Stimulated activated naive CD8-positive, alpha-beta T cell treated with anti-CD3 and anti-CD28 coated beads, Interleukin-15, Interleukin-2, amounts not matched to agents 100 ng/mL and 50 ng/mL, for 24 hours (primary cell): Measurements from ENCODE around the gene ABAT.
A peak's percentile ranks its signal among the peaks of the same experiment; 100 is the strongest.
"Not testable (repeated sequence)": the region's sequence is repeated elsewhere in the genome, so short reads cannot be mapped to it uniquely, and the experiment has no call there.

Experiments
- H3K27ac Mint-ChIP-seq: one replicate; pipeline ENCODE4 v1.8.0; 2021; ENCODE audit warnings: mild to moderate bottlenecking, mixed read lengths
- H3K27me3 Mint-ChIP-seq: one replicate; pipeline ENCODE4 v1.8.0; 2021; ENCODE audit warnings: mixed read lengths
- H3K36me3 Mint-ChIP-seq: one replicate; pipeline ENCODE4 v1.8.0; 2021; ENCODE audit warnings: low read depth, mixed read lengths
- H3K4me1 Mint-ChIP-seq: one replicate; pipeline ENCODE4 v1.8.0; 2021; ENCODE audit warnings: low read depth, mixed read lengths
- H3K4me3 Mint-ChIP-seq: one replicate; pipeline ENCODE4 v1.8.0; 2021; ENCODE audit warnings: mild to moderate bottlenecking, mixed read lengths
- H3K9me3 Mint-ChIP-seq: one replicate; pipeline ENCODE4 v1.8.0; 2021; ENCODE audit warnings: mixed read lengths

The ABAT gene

GRCh38 chr16:8727857-8728618 lies 53.6 kb downstream of the ABAT start:
- H3K9me3 Mint-ChIP-seq: no peaks in the 10 kb centered on the region
- peak overlapping the region; percentile 91 for H3K27ac Mint-ChIP-seq
- H3K4me1 Mint-ChIP-seq: peaks cover 27% of the 10 kb centered on the region
- H3K36me3 Mint-ChIP-seq: peaks cover 3% of the 10 kb centered on the region
- no peaks in the 10 kb centered on the region for H3K27me3 Mint-ChIP-seq
- peak overlapping the region; percentile 48 for H3K4me3 Mint-ChIP-seq

GRCh38 chr16:8729779-8730334 lies 55.4 kb downstream of the ABAT start:
- Mint-ChIP-seq H3K4me3 (no peak overlapping the region), H3K27me3 (no peaks in the 10 kb centered on the region), H3K4me1 (peaks cover 27% of the 10 kb centered on the region), H3K27ac (no peak overlapping the region), H3K36me3 (peaks cover 3% of the 10 kb centered on the region), H3K9me3 (no peaks in the 10 kb centered on the region)

- H3K27ac Mint-ChIP-seq: no peak overlapping the region
- H3K36me3 Mint-ChIP-seq: peaks cover 3% of the 10 kb centered on the region
- peaks cover 27% of the 10 kb centered on the region for H3K4me1 Mint-ChIP-seq
- H3K27me3 Mint-ChIP-seq: no peaks in the 10 kb centered on the region
- no peaks in the 10 kb centered on the region for H3K9me3 Mint-ChIP-seq
- no peak overlapping the region for H3K4me3 Mint-ChIP-seq
Observed at GRCh38 chr16:8730335-8730915, 56.0 kb downstream of the ABAT start.

GRCh38 chr16:8733849-8734540 lies 59.6 kb downstream of the ABAT start:
- Mint-ChIP-seq H3K27me3 (no peaks in the 10 kb centered on the region), H3K9me3 (no peaks in the 10 kb centered on the region), H3K4me3 (no peak overlapping the region), H3K27ac (no peak overlapping the region), H3K4me1 (peaks cover 5% of the 10 kb centered on the region), H3K36me3 (peaks cover 4% of the 10 kb centered on the region)

GRCh38 chr16:8735574-8735973 lies 61.2 kb downstream of the ABAT start:
- H3K9me3 Mint-ChIP-seq: no peaks in the 10 kb centered on the region
- no peak overlapping the region for H3K27ac Mint-ChIP-seq
- H3K4me1 Mint-ChIP-seq: no peaks in the 10 kb centered on the region
- H3K27me3 Mint-ChIP-seq: no peaks in the 10 kb centered on the region
- H3K4me3 Mint-ChIP-seq: no peak overlapping the region
- peaks cover 4% of the 10 kb centered on the region for H3K36me3 Mint-ChIP-seq

- H3K27me3 Mint-ChIP-seq: no peaks in the 10 kb centered on the region
- no peaks in the 10 kb centered on the region for H3K9me3 Mint-ChIP-seq
- H3K4me3 Mint-ChIP-seq: no peak overlapping the region
- no peak overlapping the region for H3K27ac Mint-ChIP-seq
- peaks cover 4% of the 10 kb centered on the region for H3K36me3 Mint-ChIP-seq
- H3K4me1 Mint-ChIP-seq: no peaks in the 10 kb centered on the region
Observed at GRCh38 chr16:8736123-8736668, 61.8 kb downstream of the ABAT start.

GRCh38 chr16:8739151-8739550 lies 64.7 kb downstream of the ABAT start:
- Mint-ChIP-seq H3K4me3 (no peak overlapping the region), H3K9me3 (no peaks in the 10 kb centered on the region), H3K36me3 (peaks cover 4% of the 10 kb centered on the region), H3K4me1 (no peaks in the 10 kb centered on the region), H3K27me3 (no peaks in the 10 kb centered on the region), H3K27ac (no peak overlapping the region)

- Mint-ChIP-seq H3K4me3 (no peak overlapping the region), H3K4me1 (no peaks in the 10 kb centered on the region), H3K9me3 (no peaks in the 10 kb centered on the region), H3K36me3 (peaks cover 4% of the 10 kb centered on the region), H3K27me3 (no peaks in the 10 kb centered on the region), H3K27ac (no peak overlapping the region)
Observed at GRCh38 chr16:8739989-8740704, 65.7 kb downstream of the ABAT start.

GRCh38 chr16:8740775-8741355 lies 66.4 kb downstream of the ABAT start:
- H3K36me3 Mint-ChIP-seq: peaks cover 2% of the 10 kb centered on the region
- no peaks in the 10 kb centered on the region for H3K27me3 Mint-ChIP-seq
- H3K27ac Mint-ChIP-seq: no peak overlapping the region
- H3K4me3 Mint-ChIP-seq: no peak overlapping the region
- H3K9me3 Mint-ChIP-seq: no peaks in the 10 kb centered on the region
- H3K4me1 Mint-ChIP-seq: no peaks in the 10 kb centered on the region

GRCh38 chr16:8741636-8742035 lies 67.2 kb downstream of the ABAT start:
- H3K27ac Mint-ChIP-seq: no peak overlapping the region
- H3K4me1 Mint-ChIP-seq: no peaks in the 10 kb centered on the region
- no peaks in the 10 kb centered on the region for H3K27me3 Mint-ChIP-seq
- H3K9me3 Mint-ChIP-seq: no peaks in the 10 kb centered on the region
- H3K4me3 Mint-ChIP-seq: no peak overlapping the region
- peaks cover 3% of the 10 kb centered on the region for H3K36me3 Mint-ChIP-seq

- no peaks in the 10 kb centered on the region for H3K9me3 Mint-ChIP-seq
- no peaks in the 10 kb centered on the region for H3K4me1 Mint-ChIP-seq
- peaks cover 7% of the 10 kb centered on the region for H3K36me3 Mint-ChIP-seq
- H3K27ac Mint-ChIP-seq: no peak overlapping the region
- no peaks in the 10 kb centered on the region for H3K27me3 Mint-ChIP-seq
- H3K4me3 Mint-ChIP-seq: no peak overlapping the region
Observed at GRCh38 chr16:8742068-8742467, 67.7 kb downstream of the ABAT start.

GRCh38 chr16:8748944-8749343 lies 74.5 kb downstream of the ABAT start:
- not testable (repeated sequence) for H3K9me3 Mint-ChIP-seq, H3K4me1 Mint-ChIP-seq, H3K27ac Mint-ChIP-seq, H3K27me3 Mint-ChIP-seq, H3K4me3 Mint-ChIP-seq
- peaks cover 15% of the 10 kb centered on the region for H3K36me3 Mint-ChIP-seq

- no peaks in the 10 kb centered on the region for H3K9me3 Mint-ChIP-seq
- H3K27me3 Mint-ChIP-seq: no peaks in the 10 kb centered on the region
- peaks cover 11% of the 10 kb centered on the region for H3K36me3 Mint-ChIP-seq
- H3K4me3 Mint-ChIP-seq: no peak overlapping the region
- no peak overlapping the region for H3K27ac Mint-ChIP-seq
- H3K4me1 Mint-ChIP-seq: no peaks in the 10 kb centered on the region
Observed at GRCh38 chr16:8751481-8752311, 77.3 kb downstream of the ABAT start.

- Mint-ChIP-seq H3K36me3 (peaks cover 11% of the 10 kb centered on the region), H3K27ac (no peak overlapping the region), H3K9me3 (no peaks in the 10 kb centered on the region), H3K27me3 (no peaks in the 10 kb centered on the region), H3K4me3 (no peak overlapping the region), H3K4me1 (no peaks in the 10 kb centered on the region)
Observed at GRCh38 chr16:8752706-8753105, 78.3 kb downstream of the ABAT start.
